ENCODE results near the gene ARAP1. TPM values are rescaled to one million over a fixed set of nuclear protein-coding genes. Genes with fewer than 3 reads are reported as not detected.

Gene ARAP1
- total and polyA plus RNA-seq, 2 of the 8 experiments (the other 6 are each of a cell fraction or from before 2014, with no cell fraction given) = 25.7 to 61.6 TPM

GRCh38 chr11:72649215-72649976 is 102.8 kb downstream of the ARAP1 start:
- H3K18ac ChIP-seq (ENCODE audit: extremely low read depth, low read length) = no peak overlapping the region
- no peak overlapping the region for H2AFZ ChIP-seq (ENCODE audit: low read length)
- no peak overlapping the region for H2BK5ac ChIP-seq (ENCODE audit: low read depth, low read length)
- H3K23ac ChIP-seq (ENCODE audit: insufficient read length) = no peak overlapping the region
- no peak overlapping the region for H3K4me3 ChIP-seq (ENCODE audit: extremely low read depth in 1 of 4, insufficient read depth in 2 of 4, low read depth in 3 of 4, low read length in 4 of 4)
- no peak overlapping the region for H2BK20ac ChIP-seq (ENCODE audit: low read length)
- H3K4me1 ChIP-seq (replicated peaks in 1 of 4; ENCODE audit: control insufficient read depth in 3 of 4, insufficient read depth in 4 of 4, low read length in 3 of 4) = peaks cover 0 to 12% (median 7%) of the 10 kb centered on the region in 4 experiments; a peak in 4 of 7 replicates
- no peaks in the 10 kb centered on the region for H3K79me1 ChIP-seq (ENCODE audit: low read depth, low read length)
- H2BK15ac ChIP-seq (ENCODE audit: low read length) = no peak overlapping the region
- FAIRE-seq (no peak), DNase-seq (ENCODE audit: low read depth in 1 of 2, low spot score in 2 of 2) (no peak)
- peaks cover 2% of the 10 kb centered on the region; the same call in 1 of the 2 replicates for H3K23me2 ChIP-seq (ENCODE audit: low read depth, low read length)
- no peaks in the 10 kb centered on the region for H3K36me3 ChIP-seq (ENCODE audit: control insufficient read depth in 2 of 4, insufficient read depth in 4 of 4, low read length in 3 of 4)
- CTCF ChIA-PET (ENCODE audit: partially characterized antibody) = interaction anchor here (0.6 to 39.6 kb wide), 8 partner anchors 11 to 60 kb away, joined by 3 to 624 read pairs (median 9); no protein-coding TSS in a partner anchor
- no peak overlapping the region for H3K56ac ChIP-seq (replicated peaks; ENCODE audit: insufficient read length, low read depth, low read length)
- H4K20me1 ChIP-seq (replicated peaks in 1 of 2; ENCODE audit: control insufficient read depth in 1 of 2, insufficient read depth in 2 of 2, low read length in 2 of 2) = no peaks in the 10 kb centered on the region
- H2BK120ac ChIP-seq (replicated peaks; ENCODE audit: low read depth, low read length) = no peak overlapping the region
- H4K8ac ChIP-seq (ENCODE audit: extremely low read depth, insufficient read depth, low read length) = no peak overlapping the region
- H4K91ac ChIP-seq (replicated peaks; ENCODE audit: insufficient read length, low read length) = no peak overlapping the region
- no peaks in the 10 kb centered on the region for H3K79me2 ChIP-seq (ENCODE audit: control insufficient read depth in 1 of 2, insufficient read depth in 2 of 2, low read length in 2 of 2)
- H2BK12ac ChIP-seq (ENCODE audit: low read depth, low read length) = no peak overlapping the region
- no peak overlapping the region for H3K27ac ChIP-seq (ENCODE audit: low read depth, low read length)
- no peak overlapping the region for H2AK5ac ChIP-seq (ENCODE audit: low read depth, low read length)
- no peak overlapping the region for H3K4me2 ChIP-seq (ENCODE audit: insufficient read depth in 1 of 2, low read depth in 2 of 2, low read length in 2 of 2)
- no peak overlapping the region for H3K14ac ChIP-seq (ENCODE audit: insufficient read length)
- H3K4ac ChIP-seq (replicated peaks; ENCODE audit: insufficient read length, low read depth, low read length) = no peak overlapping the region
- no peak for TF ChIP-seq CEBPB (IDR thresholded peaks at IDR 0.05; ENCODE audit: low read depth, low read length)
- no peak for TF ChIP-seq CHD2 (IDR thresholded peaks at IDR 0.05; ENCODE audit: low read length)
- no peak for TF ChIP-seq NANOG (IDR thresholded peaks at IDR 0.05; ENCODE audit: insufficient read depth, low read depth, low read length, poor library complexity, severe bottlenecking)
- TF ChIP-seq CBX5 (IDR thresholded peaks at IDR 0.05; ENCODE audit: low read depth, low read length) = no peak
- no peak for TF ChIP-seq SP2 (IDR thresholded peaks at IDR 0.05; ENCODE audit: low read length)
- POLR2A ChIA-PET (ENCODE audit: partially characterized antibody) = interaction anchor here (1.3 to 2.2 kb wide), 2 partner anchors 12 to 32 kb away, joined by 3 to 6 read pairs; no protein-coding TSS in a partner anchor
- 80% methylated on average over 5 of the region's 5 CpGs; no CpG with 5 or more reads in 1 of the 2 experiments for WGBS, 2 experiments (ENCODE audit: extremely low coverage in 1 of 2, insufficient coverage in 1 of 2, insufficient read length in 1 of 2, insufficient replicate concordance in 2 of 2, low coverage in 1 of 2, low lambda C conversion rate in 2 of 2, missing lambda C conversion rate in 1 of 2)
- H4K5ac ChIP-seq (ENCODE audit: insufficient read length, low read depth, low read length) = no peak overlapping the region
- no peaks in the 10 kb centered on the region; a peak in 1 of 7 replicates for H3K27me3 ChIP-seq (replicated peaks in 1 of 4; ENCODE audit: control insufficient read depth in 3 of 4, extremely low read depth in 1 of 4, insufficient read depth in 3 of 4, low read length in 3 of 4)
- no peak overlapping the region for H3K9ac ChIP-seq (replicated peaks in 1 of 4; ENCODE audit: extremely low read depth in 1 of 4, low read depth in 3 of 4, low read length in 3 of 4)
- H3K9me3 ChIP-seq (ENCODE audit: insufficient read depth in 2 of 2, low read depth in 1 of 2, low read length in 1 of 2) = no peaks in the 10 kb centered on the region

All from H1 (cell line).